Prostate gland (tissue), 2 donors: ENCODE results near the gene PID1. TPM values are rescaled to one million over a fixed set of nuclear protein-coding genes. Genes with fewer than 3 reads are reported as not detected.

Source experiments
- DNase-seq: peaks from one replicate; pipeline ENCODE4 v3.0.0-alpha.2; 2019; ENCODE audit warnings: low spot score
- H3K27ac ChIP-seq, 2 donors: fragments of 200-600 bp; sonication (generic); 2 replicates each; pipeline ENCODE4 v1.5.1; 2017 to 2019
- H3K27me3 ChIP-seq: fragments of 200-600 bp; sonication (generic); replicated peaks from 2 replicates; pipeline ENCODE4 v1.5.1; 2019; ENCODE audit not compliant: insufficient read depth
- H3K36me3 ChIP-seq, 2 donors: fragments of 200-600 bp; sonication (generic); 1 replicate in 1 of 2; 2 replicates in 1 of 2; pipeline versions ENCODE4 v1.5.1 to v1.8.1; 2017 to 2019
- H3K4me1 ChIP-seq: fragments of 200-600 bp; sonication (generic); replicated peaks from 2 replicates; pipeline ENCODE4 v1.5.1; 2019
- H3K4me3 ChIP-seq, 2 donors: fragments of 200-600 bp; sonication (generic); 2 replicates each; pipeline ENCODE4 v1.5.1; 2017 to 2019
- H3K9me3 ChIP-seq: fragments of 200-600 bp; sonication (generic); 2 replicates; pipeline ENCODE4 v1.5.1; 2017
- CTCF ChIP-seq, 4 experiments: fragments of 200-600 bp in 2 of 4; fragments of 450-650 bp in 2 of 4; sonication (generic) in 2 of 4; IDR thresholded peaks; 1 replicate in 3 of 4; 2 replicates in 1 of 4; pipeline ENCODE4 v1.5.1; 2016 to 2019; ENCODE audit warnings: antibody characterized with exemption in 4 of 4, mild to moderate bottlenecking in 2 of 4, moderate library complexity in 2 of 4
- POLR2A ChIP-seq: fragments of 450-650 bp; IDR thresholded peaks from one replicate; pipeline ENCODE4 v1.6.1; 2016; ENCODE audit warnings: antibody characterized with exemption, mild to moderate bottlenecking
- POLR2AphosphoS5 ChIP-seq: sonication (generic); formaldehyde crosslinking; IDR thresholded peaks from one replicate; pipeline ENCODE4 v1.6.1; 2017; ENCODE audit warnings: antibody characterized with exemption
- WGBS: methylation state at CpG from one replicate; pipeline ENCODE4 v1.1.5; 2018; 5-methylcytosine and 5-hydroxymethylcytosine counted together
- intact Hi-C: fragments of 100-400 bp; cut with DNase I; formaldehyde crosslinking; loops from one replicate; pipeline ENCODE4 v1.14.2; 2022
- total RNA-seq, 2 donors: library from RNA; depleted of rRNA; stranded (reverse); fragments of >200 nt; gene quantifications; one replicate each; pipeline ENCODE4 v1.1.0, GENCODE V29; 2016

PID1 gene
- total RNA-seq, 2 donors from 2014 or later, result 14.0 to 21.0 TPM

- no peaks in the 10 kb centered on the region for H3K36me3 ChIP-seq
- DNase-seq, result no peak
- no peaks in the 10 kb centered on the region for H3K9me3 ChIP-seq
- H3K27ac ChIP-seq, result no peak overlapping the region
- no peak for TF ChIP-seq CTCF (IDR thresholded peaks at IDR 0.05)
- no peak for TF ChIP-seq POLR2A
- TF ChIP-seq POLR2AphosphoS5, result no peak
- intact Hi-C loops, result no loop called here
- no peak overlapping the region for H3K4me3 ChIP-seq
- H3K27me3 ChIP-seq, result no peaks in the 10 kb centered on the region
- WGBS, result 72% methylated on average over 5 of the region's 5 CpGs
- no peaks in the 10 kb centered on the region for H3K4me1 ChIP-seq
Measured at GRCh38 chr2:229022071-229022470, 249.0 kb downstream of the PID1 start.

- Histone ChIP-seq H3K27ac (no peak overlapping the region), H3K4me1 (no peaks in the 10 kb centered on the region), H3K9me3 (no peaks in the 10 kb centered on the region), H3K4me3 (no peak overlapping the region), H3K36me3 (no peaks in the 10 kb centered on the region), H3K27me3 (no peaks in the 10 kb centered on the region)
- no peak for TF ChIP-seq POLR2A
- no peak for TF ChIP-seq POLR2AphosphoS5
- no peak for DNase-seq
- intact Hi-C loops, result no loop called here
- WGBS, result 81% methylated on average over 1 of the region's 1 CpG
Measured at GRCh38 chr2:229009816-229010215, 261.3 kb downstream of the PID1 start.

GRCh38 chr2:229003256-229003655 is 267.8 kb downstream of the PID1 start:
- Histone ChIP-seq H3K36me3 (no peaks in the 10 kb centered on the region), H3K4me3 (no peak overlapping the region), H3K9me3 (no peaks in the 10 kb centered on the region), H3K27ac (no peak overlapping the region), H3K4me1 (no peaks in the 10 kb centered on the region), H3K27me3 (no peaks in the 10 kb centered on the region)
- DNase-seq, result no peak
- intact Hi-C loops, result no loop called here
- TF ChIP-seq CTCF (IDR thresholded peaks at IDR 0.05) (no peak), POLR2A (no peak), POLR2AphosphoS5 (no peak)
- WGBS, result 24% methylated on average over 2 of the region's 2 CpGs

GRCh38 chr2:229001196-229001595 is 269.9 kb downstream of the PID1 start:
- Histone ChIP-seq H3K9me3 (no peaks in the 10 kb centered on the region), H3K4me1 (no peaks in the 10 kb centered on the region), H3K4me3 (no peak overlapping the region), H3K36me3 (no peaks in the 10 kb centered on the region), H3K27ac (no peak overlapping the region), H3K27me3 (no peaks in the 10 kb centered on the region)
- intact Hi-C loops, result no loop called here
- DNase-seq, result no peak
- TF ChIP-seq POLR2AphosphoS5, result no peak
- 73% methylated on average over 1 of the region's 1 CpG for WGBS

- no peaks in the 10 kb centered on the region for H3K27me3 ChIP-seq
- TF ChIP-seq POLR2AphosphoS5 (no peak), CTCF (IDR thresholded peaks at IDR 0.05) (no peak), POLR2A (no peak)
- intact Hi-C loops, result no loop called here
- no peak overlapping the region for H3K4me3 ChIP-seq
- H3K9me3 ChIP-seq, result no peaks in the 10 kb centered on the region
- WGBS, result 50% methylated on average over 1 of the region's 1 CpG
- no peak overlapping the region for H3K27ac ChIP-seq
- H3K4me1 ChIP-seq, result no peaks in the 10 kb centered on the region
- no peak for DNase-seq
- H3K36me3 ChIP-seq, result no peaks in the 10 kb centered on the region
Measured at GRCh38 chr2:228999326-228999725, 271.8 kb downstream of the PID1 start.

- DNase-seq, result no peak
- Histone ChIP-seq H3K27me3 (no peaks in the 10 kb centered on the region), H3K27ac (no peak overlapping the region), H3K36me3 (no peaks in the 10 kb centered on the region), H3K4me3 (no peak overlapping the region), H3K4me1 (no peaks in the 10 kb centered on the region), H3K9me3 (no peaks in the 10 kb centered on the region)
- intact Hi-C loops, result no loop called here
- WGBS, result 43% methylated on average over 3 of the region's 3 CpGs
- TF ChIP-seq CTCF (IDR thresholded peaks at IDR 0.05), result no peak
- TF ChIP-seq POLR2AphosphoS5, result no peak
- no peak for TF ChIP-seq POLR2A
Measured at GRCh38 chr2:228988786-228989185, 282.3 kb downstream of the PID1 start.
